H9 (cell line): ENCODE results near the gene PCSK2. TPM values are rescaled to one million over a fixed set of nuclear protein-coding genes. Genes with fewer than 3 reads are reported as not detected.

ENCODE experiments used
- DNase-seq: peaks from one replicate; pipeline ENCODE4 v3.0.0-alpha.2; 2017
- H2AFZ ChIP-seq: one replicate; pipeline ENCODE4 v1.6.1; 2013; ENCODE audit warnings: mild to moderate bottlenecking, low read length, control low read depth, moderate library complexity
- H2AK5ac ChIP-seq: 2 replicates; pipeline ENCODE4 v1.6.1; 2013; ENCODE audit warnings: low read length, control low read depth, mixed read lengths; ENCODE audit not compliant: insufficient read length
- H2BK120ac ChIP-seq: one replicate; pipeline ENCODE4 v1.6.1; 2013; ENCODE audit warnings: low read depth, mild to moderate bottlenecking, low read length, control low read depth, inconsistent platforms; ENCODE audit not compliant: poor library complexity, severe bottlenecking
- H2BK12ac ChIP-seq: 2 replicates; pipeline ENCODE4 v1.6.1; 2013; ENCODE audit warnings: low read length, control low read depth, mixed read lengths, low read depth; ENCODE audit not compliant: insufficient read length
- H2BK15ac ChIP-seq: 2 replicates; pipeline ENCODE4 v1.6.1; 2013; ENCODE audit warnings: low read depth, low read length, control low read depth
- H2BK20ac ChIP-seq: one replicate; pipeline ENCODE4 v1.6.1; 2013; ENCODE audit warnings: low read depth, mild to moderate bottlenecking, low read length, control low read depth, inconsistent platforms; ENCODE audit not compliant: poor library complexity, severe bottlenecking
- H2BK5ac ChIP-seq: 2 replicates; pipeline ENCODE4 v1.6.1; 2013; ENCODE audit warnings: low read length, control low read depth, mixed read lengths; ENCODE audit not compliant: insufficient read length
- H3K14ac ChIP-seq: 2 replicates; pipeline ENCODE4 v1.6.1; 2013; ENCODE audit warnings: low read length, control low read depth; ENCODE audit not compliant: insufficient read depth
- H3K18ac ChIP-seq: 2 replicates; pipeline ENCODE4 v1.6.1; 2013; ENCODE audit warnings: low read depth, mild to moderate bottlenecking, mixed read lengths, low read length, control low read depth; ENCODE audit not compliant: insufficient read length
- H3K23ac ChIP-seq: 2 replicates; pipeline ENCODE4 v1.6.1; 2013; ENCODE audit warnings: low read length, control low read depth, mixed read lengths, low read depth; ENCODE audit not compliant: insufficient read length
- H3K23me2 ChIP-seq: 2 replicates; pipeline ENCODE4 v1.6.1; 2013; ENCODE audit warnings: low read depth, mild to moderate bottlenecking, mixed read lengths, low read length, control low read depth; ENCODE audit not compliant: insufficient read length, poor library complexity, severe bottlenecking
- H3K27ac ChIP-seq: 2 replicates; pipeline ENCODE4 v1.5.1; 2013; ENCODE audit warnings: low read length, control low read depth, mixed read lengths, low read depth; ENCODE audit not compliant: insufficient read length
- H3K27me3 ChIP-seq: 2 replicates; pipeline ENCODE4 v1.6.1; 2013; ENCODE audit warnings: low read length, control low read depth, inconsistent platforms; ENCODE audit not compliant: insufficient read depth
- H3K4ac ChIP-seq: 2 replicates; pipeline ENCODE4 v1.6.1; 2013; ENCODE audit warnings: low read depth, mild to moderate bottlenecking, control low read depth, inconsistent platforms, low read length, moderate library complexity
- H3K4me1 ChIP-seq: 2 replicates; pipeline ENCODE4 v1.6.1; 2013; ENCODE audit warnings: low read length, control low read depth, inconsistent platforms; ENCODE audit not compliant: insufficient read depth
- H3K4me2 ChIP-seq: 2 replicates; pipeline ENCODE4 v1.6.1; 2013; ENCODE audit warnings: low read length, control low read depth, mixed read lengths; ENCODE audit not compliant: insufficient read length, insufficient read depth
- H3K56ac ChIP-seq: 2 replicates; pipeline ENCODE4 v1.6.1; 2013; ENCODE audit warnings: low read depth, mild to moderate bottlenecking, mixed read lengths, low read length, control low read depth; ENCODE audit not compliant: insufficient read length
- H3K79me1 ChIP-seq: 2 replicates; pipeline ENCODE4 v1.6.1; 2013; ENCODE audit warnings: low read depth, mild to moderate bottlenecking, moderate library complexity, low read length, control low read depth, inconsistent platforms; ENCODE audit not compliant: insufficient read depth, poor library complexity, severe bottlenecking
- H3K79me2 ChIP-seq: 2 replicates; pipeline ENCODE4 v1.6.1; 2013; ENCODE audit warnings: low read length, control low read depth, inconsistent platforms; ENCODE audit not compliant: insufficient read depth
- H3K9ac ChIP-seq: 2 replicates; pipeline ENCODE4 v1.6.1; 2013; ENCODE audit warnings: low read length, control low read depth, mixed read lengths; ENCODE audit not compliant: insufficient read length; ENCODE audit errors: extremely low read depth
- H3K9me3 ChIP-seq: one replicate; pipeline ENCODE4 v1.6.1; 2013; ENCODE audit warnings: low read depth, low read length, inconsistent platforms; ENCODE audit not compliant: control insufficient read depth
- H3T11ph ChIP-seq: one replicate; pipeline ENCODE4 v1.6.1; 2013; ENCODE audit warnings: mild to moderate bottlenecking, low read length, control low read depth, inconsistent platforms
- H4K20me1 ChIP-seq: one replicate; pipeline ENCODE4 v1.6.1; 2013; ENCODE audit not compliant: control insufficient read depth, insufficient read length, insufficient read depth
- H4K5ac ChIP-seq: 2 replicates; pipeline ENCODE4 v1.6.1; 2013; ENCODE audit warnings: low read depth, mild to moderate bottlenecking, mixed read lengths, low read length, control low read depth; ENCODE audit not compliant: insufficient read length
- H4K8ac ChIP-seq: replicated peaks from 2 replicates; pipeline ENCODE4 v1.6.1; 2013; ENCODE audit warnings: low read length, control low read depth, mixed read lengths, low read depth; ENCODE audit not compliant: insufficient read length
- H4K91ac ChIP-seq: 2 replicates; pipeline ENCODE4 v1.6.1; 2013; ENCODE audit warnings: low read depth, mild to moderate bottlenecking, moderate library complexity, mixed read lengths, low read length, control low read depth; ENCODE audit not compliant: insufficient read length
- H3K27ac Mint-ChIP-seq, 3 experiments: 2 replicates in 2 of 3; 3 replicates in 1 of 3; pipeline ENCODE4 v1.8.0; 2020 to 2021; ENCODE audit warnings: mixed read lengths in 3 of 3, mild to moderate bottlenecking in 1 of 3, moderate library complexity in 1 of 3
- H3K27me3 Mint-ChIP-seq: 2 replicates; pipeline ENCODE4 v1.8.0; 2021; ENCODE audit warnings: low read depth, mild to moderate bottlenecking, moderate library complexity, mixed read lengths
- H3K36me3 Mint-ChIP-seq, 3 experiments: 2 replicates in 2 of 3; 3 replicates in 1 of 3; pipeline ENCODE4 v1.8.0; 2020 to 2021; ENCODE audit warnings: low read depth in 3 of 3, mixed read lengths in 3 of 3; ENCODE audit not compliant: insufficient read depth in 1 of 3
- H3K4me1 Mint-ChIP-seq, 2 experiments: 2 replicates each; pipeline ENCODE4 v1.8.0; 2020; ENCODE audit warnings: mixed read lengths in 2 of 2
- H3K4me3 Mint-ChIP-seq, 2 experiments: 2 replicates in 1 of 2; 3 replicates in 1 of 2; pipeline ENCODE4 v1.8.0; 2020 to 2021; ENCODE audit warnings: mild to moderate bottlenecking in 2 of 2, mixed read lengths in 2 of 2, moderate library complexity in 1 of 2
- H3K9me3 Mint-ChIP-seq, 2 experiments: 2 replicates in 1 of 2; 3 replicates in 1 of 2; pipeline ENCODE4 v1.8.0; 2020; ENCODE audit warnings: mild to moderate bottlenecking in 2 of 2, mixed read lengths in 2 of 2, moderate library complexity in 1 of 2
- WGBS: extraction: QIAGEN DNeasy Blood & Tissue Kit; methylation state at CpG from one replicate; pipeline ENCODE4 v1.1.7; 2013; ENCODE audit warnings: missing lambda C conversion rate, low lambda C conversion rate, mixed read lengths; ENCODE audit not compliant: insufficient read length; ENCODE audit errors: extremely low coverage; 5-methylcytosine and 5-hydroxymethylcytosine counted together
- total RNA-seq: library from RNA; stranded (reverse); gene quantifications from 2 replicates; pipeline ENCODE4 v1.2.1, GENCODE V29; 2021
- TF ChIP-seq, protein P1 (sequence below): fragments of 200-600 bp; sonication (generic); conservative IDR thresholded peaks from 3 replicates; pipeline ENCODE4 v1.8.0; 2021; ENCODE audit warnings: antibody characterized with exemption, mild to moderate bottlenecking

Gene PCSK2
- total RNA-seq, 1 experiment from 2014 or later, result 2.8 TPM

DNA sequence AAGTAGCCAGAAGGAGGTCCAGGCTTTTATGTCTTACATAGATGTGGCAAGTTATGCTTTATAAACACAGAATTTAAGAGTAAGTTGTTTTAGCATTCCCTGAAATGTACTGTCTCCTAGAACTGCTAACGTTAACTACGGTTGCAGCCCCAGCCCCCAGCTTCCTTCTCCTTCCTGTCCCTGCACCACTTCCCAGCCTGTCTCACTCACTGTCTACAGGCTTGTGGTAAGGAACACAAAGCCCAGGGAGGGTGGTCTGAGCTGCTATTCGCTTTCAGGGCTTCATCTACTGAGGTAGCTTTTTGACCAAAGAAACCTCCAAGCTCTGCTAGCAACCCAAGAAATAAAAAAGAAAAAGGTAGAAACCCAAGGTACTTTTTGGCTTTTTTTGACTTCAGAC lies 35.9 kb downstream of the PCSK2 start:
- Histone ChIP-seq H4K5ac (no peak overlapping the region), H4K8ac (no peak overlapping the region), H3K27ac (no peak overlapping the region), H2BK12ac (no peak overlapping the region), H4K20me1 (no peaks in the 10 kb centered on the region), H3K4ac (no peak overlapping the region), H3K79me2 (no peaks in the 10 kb centered on the region), H3K56ac (no peak overlapping the region), H3K9me3 (no peaks in the 10 kb centered on the region), H2AFZ (no peak overlapping the region), H2AK5ac (no peak overlapping the region), H3K23me2 (no peaks in the 10 kb centered on the region), H3K23ac (no peak overlapping the region), H2BK5ac (no peak overlapping the region), H3K79me1 (no peaks in the 10 kb centered on the region), H2BK15ac (no peak overlapping the region), H3T11ph (no peak overlapping the region), H3K4me2 (no peak overlapping the region), H3K18ac (no peak overlapping the region), H4K91ac (no peak overlapping the region), H3K9ac (no peak overlapping the region), H3K14ac (no peak overlapping the region), H2BK120ac (no peak overlapping the region), H3K4me1 (no peaks in the 10 kb centered on the region), H3K27me3 (no peaks in the 10 kb centered on the region), H2BK20ac (no peak overlapping the region)
- Mint-ChIP-seq H3K4me3 (no peak overlapping the region), H3K9me3 (no peaks in the 10 kb centered on the region), H3K36me3 (no peaks in the 10 kb centered on the region), H3K27ac (no peak overlapping the region), H3K27me3 (peaks cover 2% of the 10 kb centered on the region; the same call in 1 of the 2 replicates), H3K4me1 (0 out of 4 replicates have a peak, but pooled peaks cover 0 to 6% of the 10 kb centered on the region in 2 experiments)
- DNase-seq, result no peak
- TF ChIP-seq, protein P1, sequence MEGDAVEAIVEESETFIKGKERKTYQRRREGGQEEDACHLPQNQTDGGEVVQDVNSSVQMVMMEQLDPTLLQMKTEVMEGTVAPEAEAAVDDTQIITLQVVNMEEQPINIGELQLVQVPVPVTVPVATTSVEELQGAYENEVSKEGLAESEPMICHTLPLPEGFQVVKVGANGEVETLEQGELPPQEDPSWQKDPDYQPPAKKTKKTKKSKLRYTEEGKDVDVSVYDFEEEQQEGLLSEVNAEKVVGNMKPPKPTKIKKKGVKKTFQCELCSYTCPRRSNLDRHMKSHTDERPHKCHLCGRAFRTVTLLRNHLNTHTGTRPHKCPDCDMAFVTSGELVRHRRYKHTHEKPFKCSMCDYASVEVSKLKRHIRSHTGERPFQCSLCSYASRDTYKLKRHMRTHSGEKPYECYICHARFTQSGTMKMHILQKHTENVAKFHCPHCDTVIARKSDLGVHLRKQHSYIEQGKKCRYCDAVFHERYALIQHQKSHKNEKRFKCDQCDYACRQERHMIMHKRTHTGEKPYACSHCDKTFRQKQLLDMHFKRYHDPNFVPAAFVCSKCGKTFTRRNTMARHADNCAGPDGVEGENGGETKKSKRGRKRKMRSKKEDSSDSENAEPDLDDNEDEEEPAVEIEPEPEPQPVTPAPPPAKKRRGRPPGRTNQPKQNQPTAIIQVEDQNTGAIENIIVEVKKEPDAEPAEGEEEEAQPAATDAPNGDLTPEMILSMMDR, result no peak
- WGBS, result no CpG with 5 or more reads among the region's 3 CpGs
